IMR-90 (cell line): Measurements from ENCODE around the gene COL5A1. TPM values are rescaled to one million over a fixed set of nuclear protein-coding genes. Genes with fewer than 3 reads are reported as not detected.

Experiments
- ATAC-seq: fragments of 200-7000 bp; cut with Tn5 transposase; 2 replicates; pipeline ENCODE4 v1.9.1; 2020; ENCODE audit warnings: low read depth, mild to moderate bottlenecking, moderate library complexity
- BruUV-seq: library from RNA; stranded (reverse); fragments of 400-500 nt; replicated peaks from 2 replicates; lab custom pipeline; 2021; lab: Mats Ljungman, UMichigan
- CTCF ChIA-PET: fragments of 300-600 bp; formaldehyde crosslinking; extraction: SDS; loops from one replicate; lab custom pipeline; 2021; ENCODE audit warnings: antibody characterized with exemption; lab: Yijun Ruan, JAX
- POLR2A ChIA-PET: fragments of 300-600 bp; sonication (Branson Sonifier 250); formaldehyde crosslinking; loops from one replicate; lab custom pipeline; 2022; ENCODE audit warnings: antibody characterized with exemption; ENCODE audit not compliant: unreplicated experiment; lab: Charles Lee
- DNase-seq: peaks from one replicate; pipeline ENCODE4 v3.0.0; 2013
- H2AFZ ChIP-seq: replicated peaks from 2 replicates; pipeline ENCODE3; 2013; ENCODE audit warnings: low read length, mild to moderate bottlenecking; ENCODE audit not compliant: poor library complexity
- H2AK5ac ChIP-seq: 2 replicates; pipeline ENCODE4 v1.6.1; 2013; ENCODE audit warnings: low read depth, low read length, inconsistent platforms
- H2AK9ac ChIP-seq: replicated peaks from 2 replicates; pipeline ENCODE3; 2013; ENCODE audit warnings: mild to moderate bottlenecking, low read depth, low read length, moderate library complexity; ENCODE audit not compliant: poor library complexity
- H2BK120ac ChIP-seq: 2 replicates; pipeline ENCODE4 v1.6.1; 2013; ENCODE audit warnings: low read depth, low read length, inconsistent platforms
- H2BK15ac ChIP-seq: 3 replicates; pipeline ENCODE4 v1.6.1; 2013; ENCODE audit warnings: low read depth, low read length, inconsistent platforms
- H2BK20ac ChIP-seq: 2 replicates; pipeline ENCODE4 v1.6.1; 2013; ENCODE audit warnings: low read depth, mild to moderate bottlenecking, inconsistent platforms, low read length, moderate library complexity
- H2BK5ac ChIP-seq: 2 replicates; pipeline ENCODE4 v1.6.1; 2013; ENCODE audit warnings: mild to moderate bottlenecking, low read depth, low read length, inconsistent platforms; ENCODE audit not compliant: poor library complexity, severe bottlenecking
- H3K14ac ChIP-seq: replicated peaks from 2 replicates; pipeline ENCODE4 v1.6.1; 2013; ENCODE audit warnings: low read depth, low read length, inconsistent platforms
- H3K18ac ChIP-seq: 2 replicates; pipeline ENCODE4 v1.6.1; 2013; ENCODE audit warnings: low read depth, low read length, control low read depth
- H3K23ac ChIP-seq: 2 replicates; pipeline ENCODE4 v1.6.1; 2013; ENCODE audit warnings: low read depth, low read length, inconsistent platforms
- H3K27ac ChIP-seq: 2 replicates; pipeline ENCODE4 v1.5.1; 2013; ENCODE audit warnings: mild to moderate bottlenecking, control low read depth, low read length; ENCODE audit not compliant: insufficient read depth
- H3K27me3 ChIP-seq: 2 replicates; pipeline ENCODE4 v1.6.1; 2013; ENCODE audit warnings: low read length; ENCODE audit not compliant: control insufficient read depth, insufficient read depth
- H3K36me3 ChIP-seq: 2 replicates; pipeline ENCODE4 v1.6.1; 2013; ENCODE audit warnings: low read length, mixed read lengths; ENCODE audit not compliant: control insufficient read depth, insufficient read depth
- H3K4ac ChIP-seq: 2 replicates; pipeline ENCODE4 v1.6.1; 2013; ENCODE audit warnings: low read depth, low read length, inconsistent platforms
- H3K4me1 ChIP-seq: 2 replicates; pipeline ENCODE4 v1.6.1; 2013; ENCODE audit warnings: low read length, mixed read lengths; ENCODE audit not compliant: control insufficient read depth, insufficient read depth
- H3K4me2 ChIP-seq: 2 replicates; pipeline ENCODE4 v1.6.1; 2013; ENCODE audit warnings: low read depth, mild to moderate bottlenecking, control low read depth, low read length, moderate library complexity
- H3K4me3 ChIP-seq: 2 replicates; pipeline ENCODE4 v1.5.1; 2013; ENCODE audit warnings: low read depth, mild to moderate bottlenecking, control low read depth, low read length, moderate library complexity; ENCODE audit not compliant: insufficient read depth
- H3K56ac ChIP-seq: 2 replicates; pipeline ENCODE4 v1.6.1; 2013; ENCODE audit warnings: low read length, inconsistent platforms; ENCODE audit not compliant: insufficient read depth; ENCODE audit errors: extremely low read depth
- H3K79me1 ChIP-seq, 2 experiments: 2 replicates each; pipeline ENCODE4 v1.6.1; 2013; ENCODE audit warnings: low read length in 2 of 2, inconsistent platforms in 1 of 2, low read depth in 1 of 2
- H3K9ac ChIP-seq: 2 replicates; pipeline ENCODE4 v1.6.1; 2013; ENCODE audit warnings: low read depth, low read length, control low read depth
- H3K9me1 ChIP-seq: 2 replicates; pipeline ENCODE4 v1.6.1; 2013; ENCODE audit warnings: low read length, inconsistent platforms; ENCODE audit not compliant: insufficient read depth
- H3K9me3 ChIP-seq: 2 replicates; pipeline ENCODE4 v1.6.1; 2013; ENCODE audit warnings: low read length; ENCODE audit not compliant: control insufficient read depth, insufficient read depth
- H4K20me1 ChIP-seq: 2 replicates; pipeline ENCODE4 v1.6.1; 2013; ENCODE audit warnings: low read length, inconsistent platforms; ENCODE audit not compliant: insufficient read depth
- H4K5ac ChIP-seq: 2 replicates; pipeline ENCODE4 v1.6.1; 2013; ENCODE audit warnings: mild to moderate bottlenecking, low read depth, low read length, control low read depth
- H4K8ac ChIP-seq, 2 experiments: 2 replicates each; pipeline ENCODE4 v1.6.1; 2013; ENCODE audit warnings: low read depth in 2 of 2, low read length in 2 of 2, control low read depth in 1 of 2, inconsistent platforms in 1 of 2
- H4K91ac ChIP-seq: 2 replicates; pipeline ENCODE4 v1.6.1; 2013; ENCODE audit warnings: low read depth, low read length, inconsistent platforms; ENCODE audit not compliant: insufficient read depth
- BHLHE40 ChIP-seq: fragments of 150-350 bp; IDR thresholded peaks from 2 replicates; pipeline ENCODE4 v1.6.1; 2016; ENCODE audit warnings: mild to moderate bottlenecking, low read depth, low read length
- CEBPB ChIP-seq: IDR thresholded peaks from 2 replicates; pipeline ENCODE4 v1.6.1; 2012; ENCODE audit warnings: low read depth, low read length, improper control_type of control experiment
- CHD1 ChIP-seq: IDR thresholded peaks from 2 replicates; pipeline ENCODE4 v1.6.1; 2012; ENCODE audit warnings: low read depth, low read length, improper control_type of control experiment
- FOS ChIP-seq: fragments of 150-350 bp; IDR thresholded peaks from 2 replicates; pipeline ENCODE4 v1.6.1; 2016; ENCODE audit warnings: low read depth, low read length
- MAFK ChIP-seq: IDR thresholded peaks from 2 replicates; pipeline ENCODE4 v1.6.1; 2012; ENCODE audit warnings: low read depth, low read length, improper control_type of control experiment
- MAZ ChIP-seq: IDR thresholded peaks from 2 replicates; pipeline ENCODE4 v1.6.1; 2012; ENCODE audit warnings: low read depth, mild to moderate bottlenecking, low read length, improper control_type of control experiment, moderate library complexity, borderline replicate concordance
- MXI1 ChIP-seq: IDR thresholded peaks from 2 replicates; pipeline ENCODE4 v1.6.1; 2012; ENCODE audit warnings: low read depth, mild to moderate bottlenecking, low read length, moderate library complexity, borderline replicate concordance
- NFE2L2 ChIP-seq: fragments of 150-350 bp; IDR thresholded peaks from 2 replicates; pipeline ENCODE4 v1.6.1; 2016; ENCODE audit warnings: low read depth, mild to moderate bottlenecking, low read length
- POLR2A ChIP-seq: IDR thresholded peaks from 2 replicates; pipeline ENCODE4 v1.6.1; 2012; ENCODE audit warnings: mild to moderate bottlenecking, low read depth, low read length
- RAD21 ChIP-seq: IDR thresholded peaks from 2 replicates; pipeline ENCODE4 v1.6.1; 2012; ENCODE audit warnings: low read length, improper control_type of control experiment
- RCOR1 ChIP-seq: IDR thresholded peaks from 2 replicates; pipeline ENCODE4 v1.6.1; 2012; ENCODE audit warnings: mild to moderate bottlenecking, low read length, improper control_type of control experiment; ENCODE audit not compliant: insufficient replicate concordance
- RFX5 ChIP-seq: IDR thresholded peaks from 2 replicates; pipeline ENCODE4 v1.8.0; 2012; ENCODE audit warnings: low read depth, mild to moderate bottlenecking, low read length, moderate library complexity
- SMC3 ChIP-seq: fragments of 150-350 bp; IDR thresholded peaks from 2 replicates; pipeline ENCODE4 v1.6.1; 2016; ENCODE audit warnings: low read depth, mild to moderate bottlenecking, antibody characterized with exemption, low read length, moderate library complexity
- WGBS, 2 experiments: methylation state at CpG; one replicate each; pipeline versions ENCODE4 v1.1.5 to v1.1.7; 2013; ENCODE audit warnings: missing lambda C conversion rate in 2 of 2; ENCODE audit not compliant: insufficient read length in 1 of 2; ENCODE audit errors: extremely low coverage in 2 of 2; 5-methylcytosine and 5-hydroxymethylcytosine counted together
- dilution Hi-C: fragments of 300-500 bp; cut with HindIII; formaldehyde crosslinking; loops from one replicate; pipeline ENCODE4 v1.14.3; 2018; ENCODE audit warnings: low sequenced_read_pairs; ENCODE audit not compliant: unreplicated experiment
- in situ Hi-C: fragments of 300-500 bp; cut with MboI; formaldehyde crosslinking; loops from 3 replicates; pipeline ENCODE4 v1.14.3; 2019; ENCODE audit warnings: low sequenced_read_pairs, inconsistent platforms, mixed read lengths
- intact Hi-C: fragments of 100-400 bp; cut with micrococcal nuclease; formaldehyde crosslinking; loops from 2 replicates; pipeline ENCODE4 v1.10.0; 2022
- polyA plus RNA-seq, 3 experiments: library from polyadenylated mRNA; depleted of rRNA; stranded (reverse); fragments of >200 nt; gene quantifications; 2 replicates each; pipeline ENCODE4 v1.2.3, GENCODE V29; 2012; ENCODE audit warnings: low replicate concordance in 1 of 3
- total RNA-seq: library from RNA; depleted of rRNA; stranded (reverse); fragments of >200 nt; gene quantifications from 2 replicates; pipeline ENCODE4 v1.2.3, GENCODE V29; 2012
- TF ChIP-seq, protein P1 (sequence below): conservative IDR thresholded peaks from 2 replicates; pipeline ENCODE4 v1.5.1; 2012; ENCODE audit warnings: mild to moderate bottlenecking, low read depth, low read length, improper control_type of control experiment
- TF ChIP-seq, protein P2 (sequence below): fragments of 150-350 bp; IDR thresholded peaks from 2 replicates; pipeline ENCODE4 v1.6.1; 2017; ENCODE audit warnings: mild to moderate bottlenecking, antibody characterized with exemption, low read length, low read depth
- TF ChIP-seq, protein P3 (sequence below): fragments of 150-350 bp; IDR thresholded peaks from 2 replicates; pipeline ENCODE4 v1.6.1; 2016; ENCODE audit warnings: low read depth, mild to moderate bottlenecking, low read length, moderate library complexity, borderline replicate concordance

Gene COL5A1
- total and polyA plus RNA-seq, 2 of the 4 experiments (the other 2 are of a cell fraction) = 19.2 to 173 TPM

DNA sequence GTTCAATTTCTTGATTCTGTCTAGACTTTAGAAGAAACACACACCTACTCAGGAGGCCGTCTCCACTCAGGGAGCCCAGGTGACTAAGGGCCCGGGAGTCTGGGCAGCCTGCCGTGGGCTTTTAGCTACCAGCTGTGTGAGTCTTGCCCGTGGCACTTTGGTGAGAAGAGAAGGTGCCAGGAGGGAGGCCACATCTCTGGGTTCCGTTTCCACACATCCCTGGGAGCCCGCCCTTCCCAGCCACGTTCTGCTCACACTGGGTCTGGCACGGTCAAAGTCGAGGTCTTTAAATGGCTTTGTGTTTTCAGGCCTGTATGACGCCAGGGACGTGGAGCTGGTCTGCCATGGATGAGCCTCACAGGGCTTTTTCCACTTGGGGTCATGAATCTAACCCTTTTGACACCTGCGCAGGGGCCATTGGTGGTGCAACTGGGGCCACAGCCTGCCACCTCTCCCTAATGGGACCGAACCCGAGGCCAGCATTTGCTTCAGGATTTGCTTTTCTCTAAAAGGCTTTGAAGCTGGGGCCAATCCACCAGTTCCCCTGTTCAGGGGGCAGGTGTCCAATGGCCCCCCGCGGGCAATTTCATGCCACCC lies 221.8 kb downstream of the COL5A1 start:
- intact Hi-C loops = no loop called here
- Histone ChIP-seq H3K4me2 (no peak overlapping the region), H3K9ac (no peak overlapping the region), H3K27me3 (peaks cover 4% of the 10 kb centered on the region; the same call in 1 of the 2 replicates), H3K9me1 (peaks cover 2% of the 10 kb centered on the region; the same call in 1 of the 2 replicates), H3K23ac (no peak overlapping the region), H2BK120ac (no peak overlapping the region), H3K79me1 (no peaks in the 10 kb centered on the region), H4K5ac (no peak overlapping the region), H2AK9ac (no peak overlapping the region), H3K27ac (no peak overlapping the region), H2AK5ac (no peak overlapping the region), H3K36me3 (no peaks in the 10 kb centered on the region), H2BK5ac (no peak overlapping the region), H3K56ac (no peak overlapping the region), H3K9me3 (peaks cover 4% of the 10 kb centered on the region), H3K18ac (no peak overlapping the region), H4K20me1 (no peaks in the 10 kb centered on the region), H3K14ac (no peak overlapping the region), H2BK20ac (no peak overlapping the region), H3K4me3 (no peak overlapping the region), H2AFZ (no peak overlapping the region), H4K8ac (no peak overlapping the region), H4K91ac (no peak overlapping the region), H3K4ac (no peak overlapping the region), H3K4me1 (peaks cover 4% of the 10 kb centered on the region; the same call in 1 of the 2 replicates), H2BK15ac (no peak overlapping the region)
- POLR2A ChIA-PET = no interaction called here
- in situ Hi-C loops = no loop called here
- DNase-seq (no peak), ATAC-seq (no peak)
- dilution Hi-C loops = no loop called here
- BruUV-seq = no TSS peak
- CTCF ChIA-PET = no interaction called here
- 84% methylated on average over 12 of the region's 16 CpGs; no CpG with 5 or more reads in 1 of the 2 experiments for WGBS, 2 experiments
- TF ChIP-seq, protein P1, sequence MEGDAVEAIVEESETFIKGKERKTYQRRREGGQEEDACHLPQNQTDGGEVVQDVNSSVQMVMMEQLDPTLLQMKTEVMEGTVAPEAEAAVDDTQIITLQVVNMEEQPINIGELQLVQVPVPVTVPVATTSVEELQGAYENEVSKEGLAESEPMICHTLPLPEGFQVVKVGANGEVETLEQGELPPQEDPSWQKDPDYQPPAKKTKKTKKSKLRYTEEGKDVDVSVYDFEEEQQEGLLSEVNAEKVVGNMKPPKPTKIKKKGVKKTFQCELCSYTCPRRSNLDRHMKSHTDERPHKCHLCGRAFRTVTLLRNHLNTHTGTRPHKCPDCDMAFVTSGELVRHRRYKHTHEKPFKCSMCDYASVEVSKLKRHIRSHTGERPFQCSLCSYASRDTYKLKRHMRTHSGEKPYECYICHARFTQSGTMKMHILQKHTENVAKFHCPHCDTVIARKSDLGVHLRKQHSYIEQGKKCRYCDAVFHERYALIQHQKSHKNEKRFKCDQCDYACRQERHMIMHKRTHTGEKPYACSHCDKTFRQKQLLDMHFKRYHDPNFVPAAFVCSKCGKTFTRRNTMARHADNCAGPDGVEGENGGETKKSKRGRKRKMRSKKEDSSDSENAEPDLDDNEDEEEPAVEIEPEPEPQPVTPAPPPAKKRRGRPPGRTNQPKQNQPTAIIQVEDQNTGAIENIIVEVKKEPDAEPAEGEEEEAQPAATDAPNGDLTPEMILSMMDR = no peak
- no peak for TF ChIP-seq RCOR1
- TF ChIP-seq RFX5 = no peak
- TF ChIP-seq MAZ = no peak
- TF ChIP-seq NFE2L2 = no peak
- TF ChIP-seq, protein P2, sequence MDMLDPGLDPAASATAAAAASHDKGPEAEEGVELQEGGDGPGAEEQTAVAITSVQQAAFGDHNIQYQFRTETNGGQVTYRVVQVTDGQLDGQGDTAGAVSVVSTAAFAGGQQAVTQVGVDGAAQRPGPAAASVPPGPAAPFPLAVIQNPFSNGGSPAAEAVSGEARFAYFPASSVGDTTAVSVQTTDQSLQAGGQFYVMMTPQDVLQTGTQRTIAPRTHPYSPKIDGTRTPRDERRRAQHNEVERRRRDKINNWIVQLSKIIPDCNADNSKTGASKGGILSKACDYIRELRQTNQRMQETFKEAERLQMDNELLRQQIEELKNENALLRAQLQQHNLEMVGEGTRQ = no peak
- no peak for TF ChIP-seq POLR2A
- TF ChIP-seq BHLHE40 = no peak
- TF ChIP-seq MAFK = no peak
- TF ChIP-seq SMC3 = no peak
- TF ChIP-seq CHD1 = no peak
- TF ChIP-seq RAD21 = no peak
- no peak for TF ChIP-seq FOS
- no peak for TF ChIP-seq MXI1
- TF ChIP-seq CEBPB = no peak
- TF ChIP-seq, protein P3, sequence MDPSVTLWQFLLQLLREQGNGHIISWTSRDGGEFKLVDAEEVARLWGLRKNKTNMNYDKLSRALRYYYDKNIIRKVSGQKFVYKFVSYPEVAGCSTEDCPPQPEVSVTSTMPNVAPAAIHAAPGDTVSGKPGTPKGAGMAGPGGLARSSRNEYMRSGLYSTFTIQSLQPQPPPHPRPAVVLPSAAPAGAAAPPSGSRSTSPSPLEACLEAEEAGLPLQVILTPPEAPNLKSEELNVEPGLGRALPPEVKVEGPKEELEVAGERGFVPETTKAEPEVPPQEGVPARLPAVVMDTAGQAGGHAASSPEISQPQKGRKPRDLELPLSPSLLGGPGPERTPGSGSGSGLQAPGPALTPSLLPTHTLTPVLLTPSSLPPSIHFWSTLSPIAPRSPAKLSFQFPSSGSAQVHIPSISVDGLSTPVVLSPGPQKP = no peak
